GM23338 (cell line): Measurements from ENCODE around the gene CDCA5. TPM values are rescaled to one million over a fixed set of nuclear protein-coding genes. Genes with fewer than 3 reads are reported as not detected.

Experiments used
- ATAC-seq: fragments of 200-7000 bp; cut with Tn5 transposase; 3 replicates; pipeline ENCODE4 v1.9.1; 2020
- DNase-seq: peaks from one replicate; pipeline ENCODE4 v3.0.0-alpha.2; 2015; ENCODE audit warnings: low spot score
- H2AFZ ChIP-seq: fragments of 200-600 bp; sonication (generic); 2 replicates; pipeline ENCODE4 v1.8.0; 2016; ENCODE audit warnings: antibody characterized with exemption, mild to moderate bottlenecking, moderate library complexity
- H3F3A ChIP-seq: fragments of 200-600 bp; sonication (generic); replicated peaks from 2 replicates; pipeline ENCODE4 v1.8.0; 2017; ENCODE audit warnings: antibody characterized with exemption, mixed run types, low read depth
- H3K27ac ChIP-seq: fragments of 200-600 bp; sonication (generic); 2 replicates; pipeline ENCODE4 v1.6.1; 2016; ENCODE audit warnings: low read depth
- H3K27me3 ChIP-seq: fragments of 200-600 bp; sonication (generic); 2 replicates; pipeline ENCODE4 v1.8.0; 2016; ENCODE audit warnings: mild to moderate bottlenecking, mixed run types, moderate library complexity; ENCODE audit not compliant: insufficient read depth
- H3K36me3 ChIP-seq: fragments of 200-600 bp; sonication (generic); 2 replicates; pipeline ENCODE4 v1.8.0; 2016; ENCODE audit warnings: mild to moderate bottlenecking; ENCODE audit not compliant: insufficient read depth
- H3K4me1 ChIP-seq: fragments of 200-600 bp; sonication (generic); 2 replicates; pipeline ENCODE4 v1.8.0; 2016; ENCODE audit warnings: mild to moderate bottlenecking, moderate library complexity; ENCODE audit not compliant: insufficient read depth
- H3K4me2 ChIP-seq: fragments of 200-600 bp; sonication (generic); 2 replicates; pipeline ENCODE4 v1.7.1; 2017; ENCODE audit warnings: mixed run types
- H3K4me3 ChIP-seq: fragments of 200-600 bp; sonication (generic); 2 replicates; pipeline ENCODE4 v1.6.1; 2016; ENCODE audit warnings: mixed run types
- H3K79me2 ChIP-seq: fragments of 200-600 bp; sonication (generic); replicated peaks from 2 replicates; pipeline ENCODE4 v1.8.0; 2017; ENCODE audit warnings: mild to moderate bottlenecking; ENCODE audit not compliant: insufficient read depth
- H3K9me2 ChIP-seq: fragments of 200-600 bp; sonication (generic); 2 replicates; pipeline ENCODE4 v1.8.0; 2017; ENCODE audit not compliant: insufficient read depth
- H4K20me1 ChIP-seq: fragments of 200-600 bp; sonication (generic); replicated peaks from 2 replicates; pipeline ENCODE4 v1.8.0; 2017; ENCODE audit warnings: mild to moderate bottlenecking; ENCODE audit not compliant: insufficient read depth
- H3K27ac Mint-ChIP-seq: 2 replicates; pipeline ENCODE4 v1.8.0; 2020; ENCODE audit warnings: inconsistent platforms, mild to moderate bottlenecking, moderate library complexity, mixed read lengths
- H3K27me3 Mint-ChIP-seq: 3 replicates; pipeline ENCODE4 v1.8.0; 2022; ENCODE audit warnings: low read depth, mild to moderate bottlenecking, moderate library complexity, mixed read lengths, inconsistent platforms; ENCODE audit not compliant: insufficient read depth, poor library complexity
- H3K36me3 Mint-ChIP-seq: 3 replicates; pipeline ENCODE4 v1.8.0; 2021; ENCODE audit warnings: low read depth, mild to moderate bottlenecking, inconsistent platforms, moderate library complexity, mixed read lengths
- H3K4me1 Mint-ChIP-seq: 3 replicates; pipeline ENCODE4 v1.8.0; 2020; ENCODE audit warnings: mild to moderate bottlenecking, inconsistent platforms, mixed read lengths
- H3K4me3 Mint-ChIP-seq: 3 replicates; pipeline ENCODE4 v1.8.0; 2021; ENCODE audit warnings: moderate library complexity, mild to moderate bottlenecking, inconsistent platforms, mixed read lengths
- H3K9me3 Mint-ChIP-seq: 3 replicates; pipeline ENCODE4 v1.8.0; 2020; ENCODE audit warnings: moderate library complexity, mild to moderate bottlenecking, inconsistent platforms, mixed read lengths
- CREB1 ChIP-seq: fragments of 250-450 bp; sonication (Bioruptor Pico); IDR thresholded peaks from 2 replicates; pipeline ENCODE4 v1.5.0; 2020; ENCODE audit warnings: low read depth, mild to moderate bottlenecking, moderate library complexity
- CTCF ChIP-seq, 2 experiments: fragments of 200-600 bp in 1 of 2; sonication (generic) in 1 of 2; conservative IDR thresholded peaks; 2 replicates each; pipeline versions ENCODE4 v1.5.1 to v1.6.1; 2016 to 2017; ENCODE audit warnings: antibody characterized with exemption in 2 of 2, low read depth in 2 of 2, mild to moderate bottlenecking in 2 of 2, moderate library complexity in 1 of 2
- ETS1 ChIP-seq: IDR thresholded peaks from 2 replicates; pipeline ENCODE4 v1.6.1; 2016; ENCODE audit warnings: antibody characterized with exemption
- EZH2 ChIP-seq: fragments of 200-600 bp; sonication (generic); IDR thresholded peaks from one replicate; pipeline ENCODE4 v1.8.0; 2017; ENCODE audit warnings: antibody characterized with exemption, mild to moderate bottlenecking, low read depth; ENCODE audit not compliant: unreplicated experiment
- EZH2phosphoT487 ChIP-seq: fragments of 200-600 bp; sonication (generic); IDR thresholded peaks from one replicate; pipeline ENCODE4 v1.8.1; 2018; ENCODE audit warnings: antibody characterized with exemption; ENCODE audit not compliant: unreplicated experiment
- JUNB ChIP-seq: IDR thresholded peaks from one replicate; pipeline ENCODE4 v1.6.1; 2016; ENCODE audit warnings: antibody characterized with exemption; ENCODE audit not compliant: unreplicated experiment
- NANOG ChIP-seq: IDR thresholded peaks from 2 replicates; pipeline ENCODE4 v1.6.1; 2016; ENCODE audit warnings: antibody characterized with exemption, borderline replicate concordance
- POLR2AphosphoS5 ChIP-seq: IDR thresholded peaks from 2 replicates; pipeline ENCODE4 v1.6.1; 2016; ENCODE audit warnings: antibody characterized with exemption, low read depth
- REST ChIP-seq: IDR thresholded peaks from one replicate; pipeline ENCODE4 v1.6.1; 2018; ENCODE audit warnings: antibody characterized with exemption; ENCODE audit not compliant: unreplicated experiment
- STAT1 ChIP-seq: IDR thresholded peaks from one replicate; pipeline ENCODE4 v1.6.1; 2016; ENCODE audit warnings: antibody characterized with exemption; ENCODE audit not compliant: unreplicated experiment
- ZNF114 ChIP-seq: fragments of 250-450 bp; sonication (Bioruptor Pico); IDR thresholded peaks from 2 replicates; pipeline ENCODE4 v1.5.0; 2020; ENCODE audit warnings: mild to moderate bottlenecking, moderate library complexity
- ZNF331 ChIP-seq: fragments of 250-450 bp; sonication (Bioruptor Pico); IDR thresholded peaks from 2 replicates; pipeline ENCODE4 v1.5.0; 2020; ENCODE audit warnings: low read depth, mild to moderate bottlenecking, moderate library complexity
- ZNF462 ChIP-seq: fragments of 250-450 bp; sonication (Bioruptor Pico); IDR thresholded peaks from 2 replicates; pipeline ENCODE4 v1.5.0; 2020; ENCODE audit warnings: mild to moderate bottlenecking, moderate library complexity
- polyA plus RNA-seq: library from polyadenylated mRNA; unstranded; fragments of >200 nt; fragmentation: Nextera tagmentation; extraction: Ambion mirVana; gene quantifications from 2 replicates; pipeline ENCODE4 v1.2.1, GENCODE V29; 2016
- total RNA-seq: library from RNA; depleted of rRNA; stranded (reverse); fragments of >200 nt; shearing (Covaris generic); gene quantifications from 2 replicates; pipeline ENCODE4 v1.2.3, GENCODE V29; 2014

Gene CDCA5
- total and polyA plus RNA-seq, 2 experiments from 2014 or later = 53.3 to 70.9 TPM

- peaks cover 3% of the 10 kb centered on the region; the same call in 1 of the 2 replicates for H3K36me3 ChIP-seq
- no peaks in the 10 kb centered on the region for H3K27me3 ChIP-seq
- Mint-ChIP-seq H3K9me3 (no peaks in the 10 kb centered on the region), H3K4me1 (peaks cover 10% of the 10 kb centered on the region; the same call in 2 of the 3 replicates), H3K4me3 (no peak overlapping the region), H3K36me3 (peaks cover 22% of the 10 kb centered on the region), H3K27ac (no peak overlapping the region), H3K27me3 (peaks cover 15% of the 10 kb centered on the region)
- no peak overlapping the region for H3K4me2 ChIP-seq
- ATAC-seq = no peak
- H3K4me3 ChIP-seq = no peak overlapping the region
- H2AFZ ChIP-seq = no peak overlapping the region
- H3K27ac ChIP-seq = no peak overlapping the region
- DNase-seq = no peak
- H4K20me1 ChIP-seq = peaks cover 6% of the 10 kb centered on the region
- H3K4me1 ChIP-seq = no peaks in the 10 kb centered on the region
- TF ChIP-seq ETS1 = no peak
- no peak for TF ChIP-seq CREB1 (CRISPR knock-in tag)
- no peak for TF ChIP-seq POLR2AphosphoS5
- no peak for TF ChIP-seq STAT1
- TF ChIP-seq ZNF462 = no peak
- no peak for TF ChIP-seq EZH2phosphoT487
- no peak for TF ChIP-seq CTCF (conservative IDR thresholded peaks at IDR 0.05; ENCODE audit: low read depth in 2 of 2)
- TF ChIP-seq EZH2 = no peak
- no peak for TF ChIP-seq JUNB
- TF ChIP-seq REST = no peak
- TF ChIP-seq ZNF114 (CRISPR knock-in tag) = no peak
- no peak for TF ChIP-seq ZNF331
- no peak for TF ChIP-seq NANOG
- no peaks in the 10 kb centered on the region for H3F3A ChIP-seq
- H3K79me2 ChIP-seq = peaks cover 7% of the 10 kb centered on the region
- H3K9me2 ChIP-seq = no peaks in the 10 kb centered on the region
Observed at GRCh38 chr11:65072631-65072966, 11.2 kb downstream of the CDCA5 start.
